ENCODE data around the gene RALA. TPM values are rescaled to one million over a fixed set of nuclear protein-coding genes. Genes with fewer than 3 reads are reported as not detected.

Gene RALA
- total RNA-seq, 4 donors from 2014 or later: 18.3 to 29.7 (median 20.0) TPM

DNA sequence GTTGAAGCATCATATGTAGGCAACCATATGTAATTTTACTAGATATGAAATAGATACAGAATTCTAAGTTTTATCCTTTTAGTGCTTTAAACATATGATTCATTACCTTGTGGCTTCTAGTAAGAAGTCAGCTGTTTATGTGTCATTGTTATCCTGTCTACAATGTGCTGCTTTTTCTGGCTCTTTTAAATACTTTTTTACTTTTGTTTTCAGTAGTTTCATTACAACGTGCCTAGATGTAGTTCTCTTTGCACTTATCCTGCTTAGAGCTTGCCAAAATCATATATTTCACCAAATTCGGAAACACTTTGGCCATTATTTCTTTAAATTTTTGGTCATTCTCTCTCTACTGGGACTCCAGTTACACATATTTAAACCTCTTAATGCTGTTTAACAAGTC lies 30.8 kb upstream of the RALA start:
- H3K27me3 ChIP-seq: no peaks in the 10 kb centered on the region
- no peak for TF ChIP-seq POLR2A (IDR thresholded peaks at IDR 0.05)
- TF ChIP-seq, protein P1, sequence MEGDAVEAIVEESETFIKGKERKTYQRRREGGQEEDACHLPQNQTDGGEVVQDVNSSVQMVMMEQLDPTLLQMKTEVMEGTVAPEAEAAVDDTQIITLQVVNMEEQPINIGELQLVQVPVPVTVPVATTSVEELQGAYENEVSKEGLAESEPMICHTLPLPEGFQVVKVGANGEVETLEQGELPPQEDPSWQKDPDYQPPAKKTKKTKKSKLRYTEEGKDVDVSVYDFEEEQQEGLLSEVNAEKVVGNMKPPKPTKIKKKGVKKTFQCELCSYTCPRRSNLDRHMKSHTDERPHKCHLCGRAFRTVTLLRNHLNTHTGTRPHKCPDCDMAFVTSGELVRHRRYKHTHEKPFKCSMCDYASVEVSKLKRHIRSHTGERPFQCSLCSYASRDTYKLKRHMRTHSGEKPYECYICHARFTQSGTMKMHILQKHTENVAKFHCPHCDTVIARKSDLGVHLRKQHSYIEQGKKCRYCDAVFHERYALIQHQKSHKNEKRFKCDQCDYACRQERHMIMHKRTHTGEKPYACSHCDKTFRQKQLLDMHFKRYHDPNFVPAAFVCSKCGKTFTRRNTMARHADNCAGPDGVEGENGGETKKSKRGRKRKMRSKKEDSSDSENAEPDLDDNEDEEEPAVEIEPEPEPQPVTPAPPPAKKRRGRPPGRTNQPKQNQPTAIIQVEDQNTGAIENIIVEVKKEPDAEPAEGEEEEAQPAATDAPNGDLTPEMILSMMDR (IDR thresholded peaks at IDR 0.05): no peak
- H3K9me3 ChIP-seq: no peaks in the 10 kb centered on the region
- H3K36me3 ChIP-seq: no peaks in the 10 kb centered on the region
- no peak overlapping the region for H3K27ac ChIP-seq
- WGBS, 2 donors: 27 to 42% methylated on average over 2 of the region's 2 CpGs
- no peak for DNase-seq
- H3K4me1 ChIP-seq: no peaks in the 10 kb centered on the region
- H3K4me3 ChIP-seq (replicated peaks in 1 of 3): no peak overlapping the region
- intact Hi-C loops (cut with DNase I): no loop called here

DNA sequence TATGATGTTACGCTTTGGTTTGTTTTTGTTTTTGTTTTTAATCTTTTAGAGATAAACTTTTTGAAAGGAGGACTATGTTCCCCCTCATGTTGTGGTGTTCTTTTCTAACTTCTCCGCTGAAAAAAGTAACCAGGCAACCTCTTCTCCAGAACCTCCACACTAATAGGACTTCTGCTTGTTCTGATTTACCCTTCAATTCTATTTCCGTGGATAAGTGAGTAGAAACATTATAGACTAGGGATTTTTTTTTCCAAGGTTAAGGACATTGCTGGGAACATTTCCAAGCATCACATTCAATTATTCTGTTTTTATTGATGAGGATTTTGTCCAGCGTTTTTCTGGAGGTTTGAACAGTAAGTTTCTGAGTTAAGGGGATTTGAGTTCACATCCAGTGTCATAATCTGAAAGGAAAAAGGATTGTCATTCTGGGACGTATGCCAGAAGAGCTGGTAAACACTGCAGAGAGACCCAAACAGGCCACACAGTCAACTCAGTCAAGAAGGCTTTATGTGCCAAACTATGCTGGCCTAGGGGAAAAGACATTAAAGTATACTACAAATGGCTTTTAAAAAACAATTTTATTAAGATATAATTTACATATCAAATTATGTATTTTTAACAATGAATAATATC lies 28.3 kb upstream of the RALA start:
- no peaks in the 10 kb centered on the region for H3K9me3 ChIP-seq
- intact Hi-C loops (cut with DNase I): no loop called here
- DNase-seq: no peak
- no peak overlapping the region for H3K4me3 ChIP-seq (replicated peaks in 1 of 3)
- H3K36me3 ChIP-seq: no peaks in the 10 kb centered on the region
- WGBS, 2 donors: 52 to 61% methylated on average over 5 of the region's 5 CpGs
- H3K27me3 ChIP-seq: no peaks in the 10 kb centered on the region
- TF ChIP-seq POLR2A (IDR thresholded peaks at IDR 0.05): no peak
- TF ChIP-seq, protein P1 (IDR thresholded peaks at IDR 0.05): no peak
- H3K27ac ChIP-seq: no peak overlapping the region
- H3K4me1 ChIP-seq: no peaks in the 10 kb centered on the region

DNA sequence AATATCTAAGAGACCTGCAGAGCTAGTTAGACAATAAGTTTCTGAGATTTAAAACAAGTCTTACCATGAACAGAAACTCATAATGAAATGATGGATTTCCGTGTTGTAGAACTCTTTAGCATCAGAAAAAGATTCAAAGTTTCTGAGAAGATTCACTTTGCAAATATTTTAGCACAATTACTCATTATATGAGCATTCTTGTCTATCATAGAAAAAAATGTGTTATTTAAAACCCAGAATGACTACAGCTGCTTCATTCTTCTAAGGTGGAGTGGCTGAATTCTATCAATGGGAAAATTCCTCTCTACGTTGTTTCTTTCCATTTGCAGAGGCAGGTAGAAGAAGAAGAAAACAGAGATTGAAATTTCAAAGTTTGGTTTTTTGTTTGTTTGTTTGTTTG lies 21.0 kb upstream of the RALA start:
- Histone ChIP-seq H3K27me3 (no peaks in the 10 kb centered on the region), H3K4me3 (replicated peaks in 1 of 3) (no peak overlapping the region), H3K4me1 (no peaks in the 10 kb centered on the region), H3K36me3 (no peaks in the 10 kb centered on the region), H3K27ac (no peak overlapping the region), H3K9me3 (no peaks in the 10 kb centered on the region)
- intact Hi-C loops (cut with DNase I): no loop called here
- TF ChIP-seq, protein P1 (IDR thresholded peaks at IDR 0.05): no peak
- TF ChIP-seq POLR2A (IDR thresholded peaks at IDR 0.05): no peak
- DNase-seq: no peak
- WGBS, 2 donors: 49 to 71% methylated on average over 2 of the region's 2 CpGs

DNA sequence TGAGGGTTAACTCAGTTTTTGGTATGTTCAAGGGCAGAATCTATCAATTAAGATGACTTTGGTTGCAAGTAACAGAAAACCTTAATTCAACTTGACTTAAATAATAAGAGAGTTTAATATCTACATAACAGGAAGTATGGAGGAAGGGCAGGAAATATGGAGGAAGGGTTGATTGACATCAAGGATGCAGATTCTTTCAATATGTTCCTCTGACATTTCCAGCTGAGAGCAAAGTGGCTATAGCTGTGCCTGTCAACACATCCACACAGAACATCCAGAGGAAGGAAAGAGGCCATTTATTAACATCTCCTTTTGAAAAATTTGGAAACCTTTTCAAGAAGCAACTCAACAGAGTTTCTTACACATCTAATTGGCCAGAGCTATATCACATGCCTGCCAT lies 19.4 kb upstream of the RALA start:
- no peaks in the 10 kb centered on the region for H3K9me3 ChIP-seq
- intact Hi-C loops (cut with DNase I): no loop called here
- H3K36me3 ChIP-seq: no peaks in the 10 kb centered on the region
- H3K4me3 ChIP-seq (replicated peaks in 1 of 3): no peak overlapping the region
- no peaks in the 10 kb centered on the region for H3K27me3 ChIP-seq
- TF ChIP-seq, protein P1 (IDR thresholded peaks at IDR 0.05): no peak
- TF ChIP-seq POLR2A (IDR thresholded peaks at IDR 0.05): no peak
- no peaks in the 10 kb centered on the region for H3K4me1 ChIP-seq
- DNase-seq: no peak
- no peak overlapping the region for H3K27ac ChIP-seq

- TF ChIP-seq, protein P1 (IDR thresholded peaks at IDR 0.05): no peak
- no peak for TF ChIP-seq POLR2A (IDR thresholded peaks at IDR 0.05)
- H3K27ac ChIP-seq: no peak overlapping the region
- 94 to 97% methylated on average over 1 of the region's 1 CpG for WGBS, 2 donors
Measured at GRCh38 chr7:39605087-39605486, 18.3 kb upstream of the RALA start.

More at GRCh38 chr7:39605087-39605486, 18.3 kb upstream of the RALA start:
- intact Hi-C loops (cut with DNase I): no loop called here
- Histone ChIP-seq H3K27me3 (no peaks in the 10 kb centered on the region), H3K9me3 (no peaks in the 10 kb centered on the region), H3K4me3 (replicated peaks in 1 of 3) (no peak overlapping the region), H3K4me1 (peaks cover 0 to 8% of the 10 kb centered on the region in 2 donors), H3K36me3 (no peaks in the 10 kb centered on the region)
- DNase-seq: no peak

All from thyroid gland (tissue), 4 donors.